Measurements from ENCODE around the gene PITRM1.

Gene PITRM1

DNA sequence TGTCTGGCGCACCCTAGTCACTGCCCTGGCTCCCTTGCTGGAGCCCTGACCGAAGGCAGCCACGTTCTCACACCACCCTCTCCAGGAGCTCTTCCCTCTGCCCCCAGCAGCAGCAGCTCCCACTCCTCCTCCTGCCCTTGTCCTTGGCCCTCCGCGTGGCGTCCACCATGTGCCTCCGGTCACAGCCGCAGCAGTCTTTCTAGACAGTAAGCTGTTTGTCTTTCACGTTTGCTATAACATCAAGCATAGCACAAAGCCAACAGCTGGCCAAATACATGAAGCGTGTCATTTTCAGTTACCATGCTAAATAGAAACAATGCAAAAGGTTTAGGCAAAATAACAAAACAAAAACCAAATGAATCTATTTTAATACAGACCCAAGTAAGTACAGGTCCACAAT, 3.3 kb downstream of the PITRM1 start:
- H3K9ac ChIP-seq (ENCODE audit: low read length): no peak overlapping the region
- no peak overlapping the region for H2AFZ ChIP-seq (ENCODE audit: low read depth, low read length, severe bottlenecking)
- H3K36me3 ChIP-seq (ENCODE audit: low read length): no peaks in the 10 kb centered on the region
- H3F3A ChIP-seq (ENCODE audit: insufficient read depth): no peaks in the 10 kb centered on the region
- H3K4me3 ChIP-seq (ENCODE audit: insufficient read depth, low read length, poor library complexity, severe bottlenecking): no peak overlapping the region
- H4K20me1 ChIP-seq (ENCODE audit: low read depth, low read length): no peaks in the 10 kb centered on the region
- H3K9me2 ChIP-seq (replicated peaks; ENCODE audit: insufficient read depth, low read length): no peaks in the 10 kb centered on the region
- peaks cover 13% of the 10 kb centered on the region; the same call in 1 of the 2 replicates for H3K79me2 ChIP-seq (ENCODE audit: insufficient read depth, low read length)
- TF ChIP-seq, protein P1, sequence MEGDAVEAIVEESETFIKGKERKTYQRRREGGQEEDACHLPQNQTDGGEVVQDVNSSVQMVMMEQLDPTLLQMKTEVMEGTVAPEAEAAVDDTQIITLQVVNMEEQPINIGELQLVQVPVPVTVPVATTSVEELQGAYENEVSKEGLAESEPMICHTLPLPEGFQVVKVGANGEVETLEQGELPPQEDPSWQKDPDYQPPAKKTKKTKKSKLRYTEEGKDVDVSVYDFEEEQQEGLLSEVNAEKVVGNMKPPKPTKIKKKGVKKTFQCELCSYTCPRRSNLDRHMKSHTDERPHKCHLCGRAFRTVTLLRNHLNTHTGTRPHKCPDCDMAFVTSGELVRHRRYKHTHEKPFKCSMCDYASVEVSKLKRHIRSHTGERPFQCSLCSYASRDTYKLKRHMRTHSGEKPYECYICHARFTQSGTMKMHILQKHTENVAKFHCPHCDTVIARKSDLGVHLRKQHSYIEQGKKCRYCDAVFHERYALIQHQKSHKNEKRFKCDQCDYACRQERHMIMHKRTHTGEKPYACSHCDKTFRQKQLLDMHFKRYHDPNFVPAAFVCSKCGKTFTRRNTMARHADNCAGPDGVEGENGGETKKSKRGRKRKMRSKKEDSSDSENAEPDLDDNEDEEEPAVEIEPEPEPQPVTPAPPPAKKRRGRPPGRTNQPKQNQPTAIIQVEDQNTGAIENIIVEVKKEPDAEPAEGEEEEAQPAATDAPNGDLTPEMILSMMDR (IDR thresholded peaks at IDR 0.05; ENCODE audit: insufficient read depth, low read length, poor library complexity, severe bottlenecking): no peak
- TF ChIP-seq EZH2phosphoT487 (conservative IDR thresholded peaks at IDR 0.05; ENCODE audit: low read length): no peak
- no peaks in the 10 kb centered on the region for H3K27me3 ChIP-seq (ENCODE audit: low read length)
- H3K27ac ChIP-seq (ENCODE audit: low read depth, low read length): no peak overlapping the region
- H3K4me2 ChIP-seq (ENCODE audit: low read depth, low read length, poor library complexity, severe bottlenecking): no peak overlapping the region
- H3K9me3 ChIP-seq (ENCODE audit: insufficient read depth, low read length): no peaks in the 10 kb centered on the region

DNA sequence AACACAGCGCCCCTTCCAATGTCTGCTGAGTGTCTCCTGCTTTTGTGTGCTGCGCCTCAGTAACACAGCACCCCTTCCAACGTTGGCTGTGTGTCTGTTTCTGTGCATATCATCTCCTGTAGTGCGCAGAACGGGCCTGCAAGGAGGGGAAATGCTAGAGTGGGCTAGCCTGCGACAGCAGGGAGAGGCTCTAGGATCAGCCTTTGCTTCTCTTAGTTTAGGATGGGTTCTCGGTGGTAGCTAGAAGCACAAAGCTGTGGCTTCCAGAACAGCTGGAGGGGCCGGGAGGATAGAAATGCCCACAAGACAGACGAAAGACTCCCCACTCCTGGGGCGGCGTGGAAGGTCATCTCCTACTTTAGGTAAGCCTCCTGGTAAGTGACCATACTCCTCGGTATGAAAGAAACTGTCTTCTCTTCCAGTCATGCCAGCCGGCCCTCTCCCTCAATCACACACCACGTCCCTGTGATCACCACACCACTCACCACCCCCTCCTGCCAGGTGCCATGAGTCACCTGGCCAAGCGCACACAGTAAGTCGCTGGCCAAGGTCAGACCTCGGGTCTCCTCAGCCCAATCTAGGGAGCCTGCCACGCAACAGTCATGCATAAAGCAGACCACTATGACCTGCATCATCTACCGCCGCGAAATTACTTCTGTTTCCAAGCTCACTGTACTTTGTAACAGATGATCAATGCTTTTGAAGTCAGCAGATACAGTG, 4.8 kb downstream of the PITRM1 start:
- Histone ChIP-seq H3K36me3 (ENCODE audit: low read length) (no peaks in the 10 kb centered on the region), H3F3A (ENCODE audit: insufficient read depth) (no peaks in the 10 kb centered on the region), H3K9ac (ENCODE audit: low read length) (no peak overlapping the region), H3K79me2 (ENCODE audit: insufficient read depth, low read length) (peaks cover 13% of the 10 kb centered on the region; the same call in 1 of the 2 replicates), H2AFZ (ENCODE audit: low read depth, low read length, severe bottlenecking) (no peak overlapping the region), H3K27me3 (ENCODE audit: low read length) (no peaks in the 10 kb centered on the region), H3K9me3 (ENCODE audit: insufficient read depth, low read length) (no peaks in the 10 kb centered on the region), H4K20me1 (ENCODE audit: low read depth, low read length) (no peaks in the 10 kb centered on the region), H3K27ac (ENCODE audit: low read depth, low read length) (no peak overlapping the region), H3K4me3 (ENCODE audit: insufficient read depth, low read length, poor library complexity, severe bottlenecking) (no peak overlapping the region), H3K4me2 (ENCODE audit: low read depth, low read length, poor library complexity, severe bottlenecking) (no peak overlapping the region), H3K9me2 (replicated peaks; ENCODE audit: insufficient read depth, low read length) (no peaks in the 10 kb centered on the region)
- TF ChIP-seq EZH2phosphoT487 (conservative IDR thresholded peaks at IDR 0.05; ENCODE audit: low read length): no peak
- TF ChIP-seq, protein P1 (IDR thresholded peaks at IDR 0.05; ENCODE audit: insufficient read depth, low read length, poor library complexity, severe bottlenecking): no peak

DNA sequence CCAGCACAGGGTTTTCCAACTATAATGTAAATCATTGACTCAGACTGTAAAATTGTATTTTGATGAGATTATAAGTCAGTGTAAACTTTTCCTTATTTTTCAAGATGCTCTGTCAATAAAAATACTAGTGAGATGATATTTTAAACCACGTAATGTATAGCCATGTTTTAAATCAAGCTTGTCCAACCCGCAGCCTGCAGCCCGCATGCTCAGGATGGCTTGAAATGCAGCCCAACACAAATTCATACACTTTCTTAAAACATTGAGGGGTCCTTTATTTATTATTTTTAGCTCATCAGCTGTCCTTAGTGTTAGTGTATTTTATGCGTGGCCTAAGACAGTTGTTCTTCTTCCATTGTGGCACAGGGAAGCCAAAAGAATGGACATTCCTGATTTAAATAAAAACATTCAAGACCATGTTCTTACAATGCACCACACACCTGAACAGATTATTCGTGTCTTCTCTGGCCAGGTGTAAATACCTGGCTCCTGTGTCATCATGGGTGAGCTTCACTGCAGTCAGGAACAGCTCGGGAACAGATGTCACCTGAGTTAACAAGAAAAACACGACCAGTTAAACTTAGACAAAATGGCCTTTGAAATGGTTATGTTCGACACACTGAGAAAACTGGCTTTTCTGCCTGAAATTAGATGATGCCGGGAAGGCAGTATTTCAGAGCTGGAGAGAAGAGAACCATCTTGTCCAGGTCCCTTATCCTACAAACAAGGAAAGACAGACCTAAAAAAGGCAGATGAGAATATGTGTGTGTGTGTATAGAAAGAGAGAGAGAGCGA, 5.9 kb downstream of the PITRM1 start:
- no peaks in the 10 kb centered on the region for H3K27me3 ChIP-seq (ENCODE audit: low read length)
- no peaks in the 10 kb centered on the region for H4K20me1 ChIP-seq (ENCODE audit: low read depth, low read length)
- no peaks in the 10 kb centered on the region for H3K9me2 ChIP-seq (replicated peaks; ENCODE audit: insufficient read depth, low read length)
- H3K79me2 ChIP-seq (ENCODE audit: insufficient read depth, low read length): peaks cover 9% of the 10 kb centered on the region; the same call in 1 of the 2 replicates
- no peak overlapping the region for H3K9ac ChIP-seq (ENCODE audit: low read length)
- H3K36me3 ChIP-seq (ENCODE audit: low read length): no peaks in the 10 kb centered on the region
- H3K9me3 ChIP-seq (ENCODE audit: insufficient read depth, low read length): no peaks in the 10 kb centered on the region
- H2AFZ ChIP-seq (ENCODE audit: low read depth, low read length, severe bottlenecking): no peak overlapping the region
- TF ChIP-seq, protein P1 (IDR thresholded peaks at IDR 0.05; ENCODE audit: insufficient read depth, low read length, poor library complexity, severe bottlenecking): no peak
- no peak for TF ChIP-seq EZH2phosphoT487 (conservative IDR thresholded peaks at IDR 0.05; ENCODE audit: low read length)
- H3K4me3 ChIP-seq (ENCODE audit: insufficient read depth, low read length, poor library complexity, severe bottlenecking): no peak overlapping the region
- H3F3A ChIP-seq (ENCODE audit: insufficient read depth): no peaks in the 10 kb centered on the region
- H3K4me2 ChIP-seq (ENCODE audit: low read depth, low read length, poor library complexity, severe bottlenecking): no peak overlapping the region
- no peak overlapping the region for H3K27ac ChIP-seq (ENCODE audit: low read depth, low read length)

Data from SU-DHL-6 (cell line).